GM19025 (cell line): ENCODE data around the gene BRAT1.
A peak's percentile ranks its signal among the peaks of the same experiment; 100 is the strongest.
"Not testable (repeated sequence)": the region's sequence is repeated elsewhere in the genome, so short reads cannot be mapped to it uniquely, and the experiment has no call there.

Experiments
- ATAC-seq: cut with Tn5 transposase; IDR thresholded peaks from one replicate; pipeline ENCODE4 v1.9.1; 2021; ENCODE audit warnings: mild to moderate bottlenecking, low read depth, moderate library complexity; ENCODE audit not compliant: unreplicated experiment

BRAT1 gene

DNA sequence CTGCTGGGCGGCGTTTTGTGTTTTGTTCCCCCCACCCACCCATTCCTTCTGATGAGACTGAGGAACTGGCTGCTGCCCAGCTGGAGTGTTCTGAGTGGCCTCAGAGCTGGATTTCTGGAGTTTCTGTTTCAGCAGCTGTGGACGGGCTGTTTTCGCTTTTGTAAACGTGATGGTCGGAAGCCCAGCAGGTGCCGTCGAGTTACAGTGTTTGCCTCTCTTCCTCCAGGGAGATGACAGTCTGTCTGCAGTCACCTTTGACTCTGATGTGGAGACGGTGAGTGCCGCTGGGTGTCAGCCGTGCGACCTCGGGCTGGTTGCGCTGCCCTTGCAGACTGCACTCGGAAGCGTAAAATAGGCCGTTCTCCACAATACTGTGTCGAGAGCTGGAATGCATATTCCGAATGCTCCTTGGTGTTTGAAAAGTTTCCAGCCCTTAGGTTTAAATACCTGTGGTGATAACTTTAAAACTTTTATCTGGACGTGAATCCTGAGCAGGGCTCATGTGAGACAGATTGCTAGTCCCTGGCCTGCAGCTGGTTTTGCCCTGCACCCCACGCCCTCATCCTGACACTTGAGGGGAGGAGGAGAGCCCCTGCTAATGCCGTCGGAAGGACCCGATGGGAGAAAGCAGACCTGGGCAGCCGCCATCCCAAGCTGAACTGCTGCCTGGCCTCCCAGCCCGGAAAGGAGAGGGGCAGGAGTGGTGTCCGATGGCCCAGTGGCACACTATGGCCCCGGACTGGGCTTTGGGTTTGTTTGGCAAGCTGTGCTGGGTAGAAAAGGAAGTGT lies 11.8 kb upstream of the BRAT1 start:
- peak; percentile 88 for ATAC-seq

DNA sequence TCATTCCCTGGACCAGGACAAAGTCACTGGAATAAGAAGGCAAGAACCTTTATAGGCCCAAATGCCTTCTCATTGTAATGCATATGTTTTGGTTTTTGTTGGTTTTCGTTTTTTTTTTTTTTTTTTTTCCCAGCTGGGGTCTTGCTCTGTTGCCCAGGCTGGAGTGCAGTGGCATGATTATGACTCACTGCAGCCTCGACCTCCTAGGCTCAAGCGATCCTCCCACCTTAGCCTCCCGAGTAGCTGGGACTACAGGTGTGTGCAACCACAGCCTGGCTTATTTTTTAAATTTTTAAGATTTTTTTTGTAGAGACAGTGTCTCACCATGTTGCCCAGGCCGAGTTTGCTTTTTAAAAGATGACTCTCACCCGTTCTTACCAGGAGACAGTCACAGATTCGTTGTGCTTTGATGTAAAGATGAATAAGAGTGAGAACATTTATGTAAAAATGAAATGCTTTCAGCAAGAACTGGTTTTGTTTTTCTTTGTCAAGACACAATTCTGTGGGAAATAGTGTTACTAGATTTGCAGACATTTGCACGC lies 11.1 kb upstream of the BRAT1 start:
- no peak for ATAC-seq

- no peak for ATAC-seq
Observed at GRCh38 chr7:2564970-2565540, 9.7 kb upstream of the BRAT1 start.

- ATAC-seq = not testable (repeated sequence)
Observed at GRCh38 chr7:2563955-2564354, 8.6 kb upstream of the BRAT1 start.

- ATAC-seq = peak; percentile 6
Observed at GRCh38 chr7:2559283-2559950, 4.1 kb upstream of the BRAT1 start.

DNA sequence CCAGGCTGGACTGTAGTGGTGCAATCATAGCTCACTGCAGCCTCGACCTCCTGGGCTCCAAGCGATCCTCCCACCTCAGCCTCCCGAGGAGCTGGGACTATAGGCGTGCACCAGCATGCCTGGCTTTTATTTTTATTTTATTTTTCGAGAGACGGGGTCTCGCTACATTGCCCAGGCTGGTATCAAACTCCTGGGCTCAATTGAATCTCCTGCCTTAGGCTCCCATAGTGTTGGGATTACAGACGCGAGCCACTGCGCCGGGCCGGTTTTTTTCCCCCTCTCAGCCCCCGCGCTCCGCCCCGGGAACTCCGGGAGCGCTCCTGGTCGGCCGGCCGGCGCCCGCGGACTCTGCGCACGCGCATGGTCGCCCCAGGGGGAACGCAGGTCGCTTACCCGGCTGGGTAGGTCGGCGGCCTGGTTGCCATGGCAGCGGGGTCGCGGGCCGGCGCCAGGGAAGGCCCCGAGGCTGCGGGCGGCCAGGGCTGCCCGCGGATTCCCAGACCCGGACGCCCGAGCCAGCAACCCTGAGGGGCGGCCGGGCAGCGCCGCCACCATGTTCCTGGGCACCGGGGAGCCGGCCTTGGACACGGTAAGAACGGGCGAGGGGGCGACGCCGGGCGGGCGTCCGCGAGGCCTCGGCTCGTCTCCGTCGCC lies 3.4 kb upstream of the BRAT1 start, which contains the start of gene IQCE:
IQCE (plus strand) TSS at position 351 of the 654 bp plus-strand sequence; CDS start at position 554, 203 bp downstream.
- ATAC-seq = peak; percentile 58

DNA sequence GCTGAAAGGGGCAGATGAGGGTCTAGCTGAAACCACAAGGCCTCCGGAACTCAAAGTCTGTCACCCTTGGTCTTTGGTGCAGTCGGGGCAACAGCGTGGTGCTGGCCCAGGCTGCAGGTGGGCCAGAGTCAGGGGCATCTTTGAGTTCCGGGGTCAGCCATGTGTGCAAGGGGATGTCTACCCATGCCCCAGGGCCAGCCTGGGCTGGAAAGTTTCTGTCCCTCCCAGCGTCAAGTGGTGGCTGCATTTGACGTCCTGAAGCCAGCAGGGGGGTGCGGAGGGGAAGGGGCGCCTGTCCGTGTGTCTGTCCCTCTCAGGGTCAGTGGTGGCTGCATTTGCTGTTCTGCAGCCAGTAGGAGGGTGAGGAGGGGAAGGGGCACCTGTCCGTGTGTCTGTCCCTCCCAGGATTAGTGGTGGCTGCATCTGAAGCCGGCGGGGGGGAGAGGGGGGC lies 638 bp downstream of the BRAT1 start:
- ATAC-seq = no peak

DNA sequence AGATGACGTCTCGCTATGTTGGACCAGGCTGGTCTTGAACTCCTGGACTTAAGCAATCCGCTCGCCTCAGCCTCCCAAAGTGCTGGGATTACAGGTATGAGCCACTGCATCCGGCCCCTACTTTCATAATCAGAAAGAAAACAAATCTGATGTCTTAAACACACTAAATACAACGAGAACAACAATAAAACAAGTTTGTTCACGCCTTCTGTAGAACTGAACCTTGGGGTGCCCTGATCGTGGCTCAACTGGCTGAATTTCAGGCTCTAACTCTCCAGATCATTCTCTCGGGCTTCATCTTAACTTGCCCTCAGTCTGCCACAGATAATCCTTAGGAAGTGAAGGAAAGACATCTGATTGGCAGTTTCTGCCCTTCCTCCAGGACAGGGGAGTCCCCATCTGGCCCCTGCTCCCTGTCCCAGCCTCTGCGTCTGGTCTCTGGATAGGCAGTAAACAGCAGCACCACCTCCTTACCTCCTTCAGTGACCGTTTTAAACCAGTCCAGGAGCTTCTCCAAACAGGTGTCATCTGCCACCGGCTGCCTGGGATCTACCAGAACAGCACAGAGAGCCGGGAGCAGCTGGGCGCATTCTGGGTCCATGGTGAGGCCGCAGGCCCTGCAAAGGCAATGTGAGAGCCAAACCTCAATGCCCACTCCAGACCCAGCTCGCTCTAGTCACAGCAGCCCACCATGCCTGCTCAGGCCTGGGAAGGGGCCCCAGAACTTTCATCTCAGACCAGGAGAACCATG lies 1.3 kb downstream of the BRAT1 start:
- ATAC-seq = no peak

- no peak for ATAC-seq
Observed at GRCh38 chr7:2553108-2553507, 2.2 kb downstream of the BRAT1 start.

DNA sequence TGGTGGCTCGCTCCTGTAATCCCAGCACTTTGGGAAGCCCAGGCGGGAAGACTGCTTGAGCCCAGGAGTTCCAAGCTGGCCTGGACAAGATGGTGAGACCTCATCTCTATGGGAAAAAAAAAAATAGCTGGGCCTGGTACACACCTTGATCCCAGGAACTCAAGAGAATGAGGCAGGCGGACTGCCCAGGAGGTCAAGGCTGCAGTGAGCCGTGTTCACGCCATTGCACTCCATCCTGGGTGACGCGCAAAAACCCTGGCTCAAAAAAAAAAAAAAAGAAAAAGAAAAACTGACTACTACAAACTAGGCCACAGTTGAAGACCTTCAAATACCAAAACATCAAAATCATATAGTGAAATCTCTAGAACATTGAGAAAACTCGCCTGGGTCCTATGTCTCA lies 3.9 kb downstream of the BRAT1 start:
- ATAC-seq = no peak

DNA sequence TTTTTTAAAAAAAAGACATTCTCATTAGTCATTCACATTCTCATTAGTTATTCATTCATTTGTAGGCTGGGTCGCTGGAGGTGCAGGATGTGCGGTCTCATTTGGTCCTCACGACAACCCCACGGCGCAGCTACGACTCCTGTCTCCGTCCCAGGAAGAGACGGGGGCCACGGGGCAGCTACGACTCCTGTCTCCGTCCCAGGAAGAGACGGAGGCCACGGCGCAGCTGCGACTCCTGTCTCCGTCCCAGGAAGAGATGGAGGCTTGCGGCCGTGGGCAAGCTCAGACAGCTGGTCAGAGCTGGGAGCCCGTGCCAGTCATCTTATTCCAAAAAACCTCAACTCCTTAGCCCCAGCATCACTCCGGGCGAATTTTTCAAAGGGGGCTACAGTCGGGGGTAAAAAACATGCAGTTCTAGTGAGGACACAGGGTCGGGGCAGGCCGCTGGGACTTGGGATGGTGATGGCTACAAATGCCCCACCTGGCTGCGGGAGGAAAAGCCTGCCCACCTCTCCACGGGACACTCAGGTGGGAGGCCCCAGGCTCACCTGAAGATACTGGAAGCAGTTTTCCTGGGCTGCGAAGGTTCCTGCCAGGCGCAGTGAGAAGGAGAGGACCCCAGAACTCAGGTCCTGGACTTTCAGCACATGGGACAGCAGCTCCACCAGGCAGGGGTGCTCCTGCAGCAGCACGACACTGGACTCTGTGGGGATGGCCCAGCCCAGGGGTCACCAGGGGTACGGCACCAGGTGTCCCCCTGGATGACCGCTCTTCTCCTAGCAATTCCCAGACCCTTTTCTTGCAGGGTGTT lies 8.3 kb downstream of the BRAT1 start:
- no peak for ATAC-seq

- ATAC-seq = no peak
Observed at GRCh38 chr7:2545746-2546425, 9.4 kb downstream of the BRAT1 start.

- no peak for ATAC-seq
Observed at GRCh38 chr7:2544541-2545188, 10.7 kb downstream of the BRAT1 start.

GRCh38 chr7:2542916-2543871 lies 12.1 kb downstream of the BRAT1 start:
- no peak for ATAC-seq

GRCh38 chr7:2542011-2542915 lies 13.1 kb downstream of the BRAT1 start:
- ATAC-seq = no peak
